ENCODE data around the gene LDLR.
"Not testable (repeated sequence)": the region's sequence is repeated elsewhere in the genome, so short reads cannot be mapped to it uniquely, and the experiment has no call there.

Gene LDLR

DNA sequence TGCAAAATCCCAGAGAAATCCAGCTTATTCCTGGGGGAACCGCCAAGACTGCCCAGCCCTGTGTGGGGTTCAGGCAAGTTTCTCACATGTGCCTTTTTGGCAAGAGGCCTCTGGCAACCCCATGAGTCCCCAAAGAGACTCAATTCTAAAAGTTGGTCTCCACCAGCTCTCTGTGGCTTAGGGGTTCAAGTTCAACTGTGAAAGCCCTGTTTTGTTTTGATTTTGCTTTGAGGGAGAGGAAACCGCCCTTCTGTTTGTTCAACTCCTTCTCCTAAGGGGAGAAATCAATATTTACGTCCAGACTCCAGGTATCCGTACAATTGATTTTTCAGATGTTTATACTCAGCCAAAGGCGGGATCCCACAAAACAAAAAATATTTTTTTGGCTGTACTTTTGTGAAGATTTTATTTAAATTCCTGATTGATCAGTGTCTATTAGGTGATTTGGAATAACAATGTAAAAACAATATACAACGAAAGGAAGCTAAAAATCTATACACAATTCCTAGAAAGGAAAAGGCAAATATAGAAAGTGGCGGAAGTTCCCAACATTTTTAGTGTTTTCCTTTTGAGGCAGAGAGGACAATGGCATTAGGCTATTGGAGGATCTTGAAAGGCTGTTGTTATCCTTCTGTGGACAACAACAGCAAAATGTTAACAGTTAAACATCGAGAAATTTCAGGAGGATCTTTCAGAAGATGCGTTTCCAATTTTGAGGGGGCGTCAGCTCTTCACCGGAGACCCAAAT, 583 bp upstream of the LDLR start:
- DNase-seq (ENCODE audit: low read depth): peak; percentile 17
- peak overlapping the region; percentile 75 for H3K4me3 ChIP-seq (ENCODE audit: low read depth, low read length)
- TF ChIP-seq, protein P1, sequence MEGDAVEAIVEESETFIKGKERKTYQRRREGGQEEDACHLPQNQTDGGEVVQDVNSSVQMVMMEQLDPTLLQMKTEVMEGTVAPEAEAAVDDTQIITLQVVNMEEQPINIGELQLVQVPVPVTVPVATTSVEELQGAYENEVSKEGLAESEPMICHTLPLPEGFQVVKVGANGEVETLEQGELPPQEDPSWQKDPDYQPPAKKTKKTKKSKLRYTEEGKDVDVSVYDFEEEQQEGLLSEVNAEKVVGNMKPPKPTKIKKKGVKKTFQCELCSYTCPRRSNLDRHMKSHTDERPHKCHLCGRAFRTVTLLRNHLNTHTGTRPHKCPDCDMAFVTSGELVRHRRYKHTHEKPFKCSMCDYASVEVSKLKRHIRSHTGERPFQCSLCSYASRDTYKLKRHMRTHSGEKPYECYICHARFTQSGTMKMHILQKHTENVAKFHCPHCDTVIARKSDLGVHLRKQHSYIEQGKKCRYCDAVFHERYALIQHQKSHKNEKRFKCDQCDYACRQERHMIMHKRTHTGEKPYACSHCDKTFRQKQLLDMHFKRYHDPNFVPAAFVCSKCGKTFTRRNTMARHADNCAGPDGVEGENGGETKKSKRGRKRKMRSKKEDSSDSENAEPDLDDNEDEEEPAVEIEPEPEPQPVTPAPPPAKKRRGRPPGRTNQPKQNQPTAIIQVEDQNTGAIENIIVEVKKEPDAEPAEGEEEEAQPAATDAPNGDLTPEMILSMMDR (IDR thresholded peaks at IDR 0.05; ENCODE audit: control insufficient read depth, extremely low read depth, insufficient read depth): no peak

DNA sequence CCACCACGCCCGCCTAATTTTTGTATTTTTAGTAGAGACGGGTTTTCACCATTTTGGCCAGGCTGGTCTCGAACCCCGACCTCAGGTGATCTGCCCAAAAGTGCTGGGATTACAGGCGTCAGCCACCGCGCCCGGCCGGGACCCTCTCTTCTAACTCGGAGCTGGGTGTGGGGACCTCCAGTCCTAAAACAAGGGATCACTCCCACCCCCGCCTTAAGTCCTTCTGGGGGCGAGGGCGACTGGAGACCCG, 676 bp downstream of the LDLR start:
- peak overlapping the region; percentile 75 for H3K4me3 ChIP-seq (ENCODE audit: low read depth, low read length)
- DNase-seq (ENCODE audit: low read depth): not testable (repeated sequence)

DNA sequence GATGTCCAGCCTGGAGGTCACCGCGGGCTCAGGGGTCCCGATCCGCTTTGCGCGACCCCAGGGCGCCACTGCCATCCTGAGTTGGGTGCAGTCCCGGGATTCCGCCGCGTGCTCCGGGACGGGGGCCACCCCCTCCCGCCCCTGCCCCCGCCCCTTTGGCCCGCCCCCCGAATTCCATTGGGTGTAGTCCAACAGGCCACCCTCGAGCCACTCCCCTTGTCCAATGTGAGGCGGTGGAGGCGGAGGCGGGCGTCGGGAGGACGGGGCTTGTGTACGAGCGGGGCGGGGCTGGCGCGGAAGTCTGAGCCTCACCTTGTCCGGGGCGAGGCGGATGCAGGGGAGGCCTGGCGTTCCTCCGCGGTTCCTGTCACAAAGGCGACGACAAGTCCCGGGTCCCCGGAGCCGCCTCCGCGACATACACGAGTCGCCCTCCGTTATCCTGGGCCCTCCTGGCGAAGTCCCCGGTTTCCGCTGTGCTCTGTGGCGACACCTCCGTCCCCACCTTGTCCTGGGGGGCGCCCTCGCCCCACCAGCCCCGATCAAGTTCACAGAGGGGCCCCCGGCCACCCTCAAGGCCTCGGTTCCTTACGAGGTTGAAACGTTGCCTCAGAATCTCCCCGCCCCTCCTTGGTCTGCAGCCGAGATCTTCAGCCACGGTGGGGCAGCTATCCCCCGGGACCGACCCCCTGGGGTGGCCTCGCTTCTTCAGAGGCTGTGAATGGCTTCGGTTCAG, 1.2 kb downstream of the LDLR start:
- DNase-seq (ENCODE audit: low read depth): peak; percentile 88
- TF ChIP-seq, protein P1 (IDR thresholded peaks at IDR 0.05; ENCODE audit: control insufficient read depth, extremely low read depth, insufficient read depth): no peak
- H3K4me3 ChIP-seq (ENCODE audit: low read depth, low read length): peak overlapping the region; percentile 75

DNA sequence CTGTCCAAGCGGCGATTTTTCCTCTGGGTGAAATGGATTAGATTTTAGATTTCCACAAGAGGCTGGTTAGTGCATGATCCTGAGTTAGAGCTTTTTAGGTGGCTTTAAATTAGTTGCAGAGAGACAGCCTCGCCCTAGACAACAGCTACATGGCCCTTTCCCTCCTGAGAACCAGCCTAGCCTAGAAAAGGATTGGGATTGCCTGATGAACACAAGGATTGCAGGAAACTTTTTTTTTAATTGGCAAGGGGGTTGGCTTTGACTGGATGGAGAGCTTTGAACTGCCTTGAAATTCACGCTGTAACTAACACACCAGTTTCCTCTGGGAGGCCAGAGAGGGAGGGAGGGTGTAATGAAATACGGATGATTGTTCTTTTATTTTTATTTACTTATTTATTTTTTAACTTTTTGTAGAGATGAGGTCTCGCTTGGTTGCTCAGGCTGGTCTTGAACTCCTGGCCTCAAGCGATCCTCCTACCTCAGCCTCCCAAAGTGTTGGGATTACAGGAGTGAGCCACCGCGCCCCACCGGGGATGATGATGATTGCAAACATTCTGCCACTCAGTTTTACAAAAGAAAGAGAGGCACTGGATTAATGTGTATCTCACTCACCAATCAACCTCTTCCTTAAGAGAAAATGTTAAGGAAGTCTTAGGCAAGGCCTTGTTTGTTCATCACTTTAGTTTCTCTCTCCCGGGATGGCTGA, 1.9 kb downstream of the LDLR start:
- DNase-seq (ENCODE audit: low read depth): no peak
- TF ChIP-seq, protein P1 (IDR thresholded peaks at IDR 0.05; ENCODE audit: control insufficient read depth, extremely low read depth, insufficient read depth): no peak

DNA sequence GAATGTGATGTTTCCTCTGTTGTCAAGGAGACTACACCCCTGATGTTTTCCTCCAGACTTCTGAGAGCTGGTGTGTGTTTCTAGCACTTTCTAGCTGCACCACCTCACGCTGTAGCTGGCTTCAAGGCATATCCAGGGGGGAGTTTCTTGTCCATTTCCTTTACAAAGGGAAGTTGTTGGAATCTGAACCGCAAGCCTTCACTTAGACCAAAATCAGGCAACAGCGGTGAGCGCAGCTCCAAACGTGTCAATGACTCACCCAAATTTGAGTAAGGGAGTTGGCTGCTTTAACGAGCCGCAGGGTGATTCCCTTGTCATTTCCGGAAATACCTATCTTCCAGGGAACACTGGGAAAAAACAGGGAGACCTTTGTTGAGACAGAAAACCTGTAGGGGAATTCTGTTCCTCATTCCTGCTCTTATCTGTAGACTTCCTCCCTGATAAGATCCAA, 2.5 kb downstream of the LDLR start:
- peak overlapping the region; percentile 75 for H3K4me3 ChIP-seq (ENCODE audit: low read depth, low read length)
- TF ChIP-seq, protein P1 (IDR thresholded peaks at IDR 0.05; ENCODE audit: control insufficient read depth, extremely low read depth, insufficient read depth): no peak
- DNase-seq (ENCODE audit: low read depth): peak; percentile 50

More for the DNA sequence above, 1.9 kb downstream of the LDLR start:
- peak overlapping the region; percentile 75 for H3K4me3 ChIP-seq (ENCODE audit: low read depth, low read length)

DNA sequence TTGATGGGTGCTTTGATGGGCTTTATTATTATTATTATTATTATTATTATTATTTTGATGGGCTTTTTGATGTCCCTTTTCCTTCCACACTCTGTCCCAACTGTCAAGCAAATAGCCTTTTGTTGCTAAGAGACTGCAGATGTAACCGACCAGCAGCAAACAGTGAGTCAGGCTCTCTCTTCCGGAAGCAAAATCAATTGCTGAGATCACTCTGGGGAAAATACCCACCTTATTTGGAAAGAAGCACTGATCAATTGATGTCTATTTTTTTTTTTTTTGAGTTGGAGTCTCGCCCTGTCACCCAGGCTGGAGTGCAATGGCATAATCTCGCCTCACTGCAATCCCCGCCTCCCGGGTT, 2.9 kb downstream of the LDLR start:
- no peak for DNase-seq (ENCODE audit: low read depth)
- TF ChIP-seq, protein P1 (IDR thresholded peaks at IDR 0.05; ENCODE audit: control insufficient read depth, extremely low read depth, insufficient read depth): no peak
- peak overlapping the region; percentile 75; the same call in 1 of the 2 replicates for H3K4me3 ChIP-seq (ENCODE audit: low read depth, low read length)

DNA sequence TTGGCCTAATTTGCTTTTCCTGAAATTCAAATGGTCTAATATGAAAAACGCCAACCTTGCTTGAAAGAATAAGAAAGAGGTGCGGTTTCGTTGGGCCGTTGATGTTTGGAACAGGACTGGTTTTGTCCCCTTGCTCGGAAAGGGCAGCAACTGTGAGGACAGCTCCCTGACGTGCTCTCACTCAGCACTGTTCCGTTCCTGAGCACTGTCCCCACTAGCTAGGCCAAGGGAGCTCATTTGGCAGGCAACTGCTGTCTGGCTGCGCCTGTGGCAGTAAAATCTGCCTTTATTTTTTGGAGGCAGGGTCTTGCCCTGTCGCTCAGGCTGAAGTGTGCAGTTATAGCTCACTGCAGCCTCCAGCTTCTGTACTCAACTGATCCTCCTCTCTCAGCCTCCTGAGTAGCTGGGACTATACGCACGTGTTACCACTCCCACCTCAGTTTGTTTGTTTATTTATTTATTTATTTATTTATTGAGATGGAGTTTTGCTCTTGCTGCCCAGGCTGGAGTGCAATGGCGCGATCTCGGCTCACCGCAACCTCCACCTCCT, 4.5 kb downstream of the LDLR start:
- H3K4me3 ChIP-seq (ENCODE audit: low read depth, low read length): no peak overlapping the region
- TF ChIP-seq, protein P1 (IDR thresholded peaks at IDR 0.05; ENCODE audit: control insufficient read depth, extremely low read depth, insufficient read depth): no peak
- DNase-seq (ENCODE audit: low read depth): no peak
